ENCODE measurements around the gene FIBCD1.

The FIBCD1 gene

GRCh38 chr9:130935648-130936271 lies 3.3 kb downstream of the FIBCD1 start:
- no peak for DNase-seq

- DNase-seq, result no peak
Measured at GRCh38 chr9:130934702-130935647, 4.1 kb downstream of the FIBCD1 start.

DNA sequence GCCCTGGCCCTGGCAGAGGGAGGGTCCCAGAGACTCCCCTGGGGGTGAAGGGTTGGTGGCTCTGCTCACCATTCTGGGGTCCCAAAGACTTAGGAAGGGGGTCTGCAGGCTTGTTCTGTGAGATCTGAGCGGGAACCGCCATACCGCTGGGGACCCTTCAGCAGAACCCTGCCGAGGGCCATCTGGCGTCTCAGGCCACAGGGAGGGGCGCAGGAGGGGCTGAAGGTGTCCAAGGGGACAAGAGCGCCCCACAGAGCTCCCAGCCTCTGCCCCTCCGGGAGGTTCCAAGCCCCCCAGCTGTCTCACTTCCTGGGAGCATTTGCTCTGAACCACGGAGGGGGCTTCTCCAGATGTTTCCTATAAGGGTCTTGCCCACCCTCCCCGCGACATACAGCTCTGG lies 4.8 kb downstream of the FIBCD1 start:
- no peak for DNase-seq

GRCh38 chr9:130933114-130934046 lies 5.7 kb downstream of the FIBCD1 start:
- no peak for DNase-seq

GRCh38 chr9:130932255-130933079 lies 6.6 kb downstream of the FIBCD1 start:
- no peak for DNase-seq

GRCh38 chr9:130931508-130932254 lies 7.4 kb downstream of the FIBCD1 start:
- no peak for DNase-seq

- no peak for DNase-seq
Measured at GRCh38 chr9:130930804-130931349, 8.2 kb downstream of the FIBCD1 start.

- no peak for DNase-seq
Measured at GRCh38 chr9:130930132-130930803, 8.8 kb downstream of the FIBCD1 start.

- no peak for DNase-seq
Measured at GRCh38 chr9:130929571-130930038, 9.4 kb downstream of the FIBCD1 start.

GRCh38 chr9:130927995-130928900 lies 10.8 kb downstream of the FIBCD1 start:
- no peak for DNase-seq

- no peak for DNase-seq
Measured at GRCh38 chr9:130927338-130927737, 11.7 kb downstream of the FIBCD1 start.

DNA sequence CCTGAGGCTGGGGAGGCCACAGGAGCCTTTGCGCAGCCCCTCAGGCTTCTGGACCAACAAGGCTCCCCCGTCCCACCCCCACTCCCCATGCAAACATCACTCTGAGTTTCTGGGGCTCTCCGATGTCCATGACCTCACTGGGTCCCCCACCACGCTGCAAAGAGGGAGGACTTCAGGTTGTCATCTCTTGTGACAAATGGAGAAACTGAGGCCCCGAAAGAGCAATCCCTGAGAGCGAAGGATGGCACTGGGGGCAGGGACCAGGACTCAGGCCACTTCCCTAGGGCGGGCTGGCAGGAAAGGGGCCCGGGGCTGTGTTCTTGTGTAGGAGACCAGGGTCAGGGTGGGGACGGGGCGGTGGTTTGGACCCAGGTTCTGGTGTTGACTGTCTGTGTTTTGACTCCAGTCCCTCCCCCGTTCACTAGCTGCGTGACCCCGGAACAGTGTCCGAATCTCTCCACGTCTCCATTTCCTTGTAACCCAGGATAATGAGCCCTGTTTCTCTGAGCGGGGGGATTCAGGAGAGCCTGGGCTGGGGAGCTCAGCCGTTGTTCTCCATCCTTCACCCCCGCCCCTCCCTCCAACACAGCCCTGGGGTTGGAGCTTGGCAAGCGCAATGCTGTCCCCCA lies 13.9 kb downstream of the FIBCD1 start:
- DNase-seq, result no peak

DNA sequence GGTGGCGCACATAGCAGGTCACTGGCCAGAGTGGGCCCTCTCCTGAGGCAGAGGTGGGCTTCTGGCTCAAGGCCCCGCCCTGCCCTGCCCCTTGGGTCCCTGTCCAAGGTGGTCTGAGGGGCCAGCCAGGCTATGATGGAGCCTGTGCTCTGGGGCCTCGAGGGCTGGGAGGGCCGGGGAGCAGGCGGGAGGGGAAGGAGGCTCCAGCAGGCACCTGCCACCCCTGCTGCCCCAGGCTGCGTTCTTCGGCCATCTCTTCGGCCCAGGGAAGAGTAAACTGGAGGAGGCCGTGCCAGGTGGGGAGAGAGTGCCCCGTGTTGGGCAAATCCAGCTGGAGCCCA lies 14.6 kb downstream of the FIBCD1 start:
- no peak for DNase-seq

GRCh38 chr9:130923611-130924447 lies 15.2 kb downstream of the FIBCD1 start:
- no peak for DNase-seq

- DNase-seq, result no peak
Measured at GRCh38 chr9:130922893-130923610, 16.0 kb downstream of the FIBCD1 start.

- no peak for DNase-seq
Measured at GRCh38 chr9:130921989-130922892, 16.8 kb downstream of the FIBCD1 start.
